NCI-H345 treated with DMSO at 0.1 percent for 48 hours (cell line): ENCODE results near the gene SYT12.
"Not testable (repeated sequence)": the region's sequence is repeated elsewhere in the genome, so short reads cannot be mapped to it uniquely, and the experiment has no call there.

ENCODE experiments used
- DNase-seq: peaks from one replicate; lab custom pipeline; 2025; ENCODE audit not compliant: unreplicated experiment; lab: John Stamatoyannopoulos, UW

The SYT12 gene

GRCh38 chr11:66996609-66997273, 26.2 kb upstream of the SYT12 start:
- DNase-seq: no peak

GRCh38 chr11:66999555-66999954, 23.4 kb upstream of the SYT12 start:
- DNase-seq: no peak

GRCh38 chr11:67001332-67001731, 21.6 kb upstream of the SYT12 start:
- DNase-seq: no peak

GRCh38 chr11:67002297-67002913, 20.5 kb upstream of the SYT12 start:
- DNase-seq: peak; percentile 95

DNA sequence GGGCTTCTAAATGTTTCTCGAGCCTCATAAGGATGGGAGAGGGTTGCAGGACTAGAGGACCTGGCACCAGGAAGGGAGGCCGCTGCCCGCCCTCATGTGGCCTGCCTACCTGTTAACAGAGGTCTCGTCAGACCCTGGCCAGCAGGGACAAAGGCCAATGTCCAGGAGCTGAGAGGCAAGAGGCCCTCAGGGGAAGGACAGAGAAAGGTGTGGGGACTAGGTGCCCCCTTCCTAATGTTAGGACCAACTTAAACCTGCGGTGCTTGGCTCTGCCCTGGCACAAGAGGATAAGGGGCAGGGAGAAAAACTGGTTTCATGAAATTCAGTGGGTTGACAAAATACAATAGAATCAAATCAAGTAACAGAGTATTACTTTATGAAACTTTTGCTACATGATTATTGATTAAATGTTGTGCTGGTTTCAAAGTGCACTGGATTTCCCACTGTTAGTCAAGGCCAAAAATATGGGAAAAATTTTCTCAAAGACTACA, 20.0 kb upstream of the SYT12 start:
- no peak for DNase-seq

GRCh38 chr11:67005200-67005599, 17.7 kb upstream of the SYT12 start:
- DNase-seq: not testable (repeated sequence)

DNA sequence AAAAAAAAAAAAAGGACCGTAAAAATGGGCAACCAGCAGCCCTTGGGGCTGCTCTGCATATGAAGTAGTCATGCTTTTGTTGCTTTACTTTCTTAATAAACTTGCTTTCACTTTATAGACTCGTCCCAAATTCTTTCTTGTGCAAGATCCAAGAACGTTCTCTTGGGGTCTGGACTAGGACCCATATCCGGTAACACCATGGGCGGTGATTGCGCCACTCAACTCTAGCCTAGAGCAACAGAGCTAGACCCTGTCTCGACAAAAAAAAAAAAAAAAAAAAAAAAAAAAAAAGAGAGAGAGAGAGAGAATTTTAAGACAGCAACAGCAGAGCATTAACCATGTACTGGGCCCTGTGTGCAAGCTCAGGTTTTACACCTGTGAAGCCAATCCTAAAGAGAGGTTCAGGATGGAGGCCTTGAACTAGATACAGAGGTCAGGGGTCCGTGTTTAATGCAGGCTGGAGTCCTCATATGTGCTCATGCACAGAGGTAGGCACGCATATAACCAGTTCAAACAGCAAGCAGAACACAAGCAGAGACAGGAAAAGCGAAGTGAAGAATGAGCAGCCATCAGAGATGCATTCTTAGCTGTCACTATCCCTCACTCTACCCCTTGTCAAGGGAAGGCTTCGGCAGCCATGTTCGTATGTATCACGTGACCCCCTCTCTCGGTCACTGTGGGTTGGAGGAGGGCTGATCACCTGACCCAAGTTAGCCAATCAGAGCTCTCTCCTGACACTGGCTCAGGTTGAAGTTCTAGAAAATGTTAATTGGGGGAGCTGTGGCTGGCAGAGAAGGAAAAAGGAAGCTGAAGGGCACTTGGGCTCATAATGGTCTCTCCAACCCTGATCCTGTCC, 16.7 kb upstream of the SYT12 start:
- no peak for DNase-seq

DNA sequence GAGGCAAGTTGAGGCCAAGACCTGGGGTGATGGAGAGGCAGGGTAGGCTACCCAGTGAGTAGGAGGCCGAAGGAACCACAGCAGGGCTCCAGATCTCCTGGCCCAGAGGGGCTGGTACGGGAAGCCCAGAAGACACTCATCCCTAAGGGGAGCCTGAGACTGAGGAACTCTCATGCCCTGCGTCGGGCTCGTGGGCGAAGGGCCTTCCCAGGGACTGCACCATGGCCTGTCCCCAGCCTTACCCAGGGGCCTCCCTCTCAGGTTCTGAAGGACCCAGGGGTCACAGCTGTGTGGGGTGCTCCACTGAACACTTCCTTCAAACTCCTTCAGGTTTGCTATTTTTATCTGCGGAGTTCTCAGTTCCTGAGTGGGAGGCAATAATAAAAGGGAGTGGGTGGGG, 15.8 kb upstream of the SYT12 start:
- DNase-seq: no peak

GRCh38 chr11:67010296-67010905, 12.5 kb upstream of the SYT12 start:
- DNase-seq: no peak

DNA sequence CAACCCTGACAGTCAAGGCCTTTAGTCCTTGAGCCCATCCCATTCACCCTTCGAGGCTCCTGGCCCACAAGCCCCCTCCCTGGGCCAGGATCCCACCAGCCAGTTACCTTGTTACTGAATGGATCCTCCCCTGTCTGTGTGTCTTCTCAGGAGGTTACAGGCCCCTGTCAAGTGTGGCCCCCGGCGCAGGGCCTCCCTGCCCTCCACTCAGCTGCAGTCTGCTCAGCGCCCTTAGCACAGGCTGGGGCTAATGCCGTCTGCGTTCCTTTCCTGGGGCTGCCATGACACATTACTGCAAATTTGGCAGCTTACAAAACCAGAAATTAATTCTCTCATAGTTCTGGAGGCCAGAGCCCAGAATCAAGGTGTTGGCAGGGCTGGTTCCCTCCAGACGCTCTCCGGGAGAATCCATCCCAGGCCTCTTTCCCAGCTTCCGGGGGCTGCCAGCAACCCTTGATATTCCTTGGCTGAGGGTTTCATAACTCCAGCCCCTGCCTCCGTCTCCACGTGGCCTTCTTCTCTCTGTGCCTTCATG, 9.4 kb upstream of the SYT12 start:
- DNase-seq: no peak

DNA sequence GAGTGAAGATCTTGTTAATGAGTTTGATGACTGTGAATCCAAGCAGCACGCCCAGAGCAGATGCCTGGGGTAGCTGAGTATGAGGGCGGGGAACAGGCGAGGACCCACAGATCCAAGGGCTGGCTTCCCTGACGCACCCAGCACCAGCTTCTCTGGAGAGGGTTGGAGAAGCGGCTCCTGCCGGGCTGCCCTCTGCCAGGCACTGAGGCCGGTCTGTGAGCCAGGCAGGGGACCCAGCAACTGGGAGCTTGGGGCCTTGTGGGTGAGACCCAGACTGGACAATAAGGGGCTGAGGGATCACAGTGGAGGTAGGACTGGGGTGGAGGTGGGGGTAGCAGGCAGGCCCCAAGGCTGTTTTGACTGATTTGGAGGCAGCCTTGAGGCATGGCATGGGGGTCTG, 8.6 kb upstream of the SYT12 start:
- no peak for DNase-seq

DNA sequence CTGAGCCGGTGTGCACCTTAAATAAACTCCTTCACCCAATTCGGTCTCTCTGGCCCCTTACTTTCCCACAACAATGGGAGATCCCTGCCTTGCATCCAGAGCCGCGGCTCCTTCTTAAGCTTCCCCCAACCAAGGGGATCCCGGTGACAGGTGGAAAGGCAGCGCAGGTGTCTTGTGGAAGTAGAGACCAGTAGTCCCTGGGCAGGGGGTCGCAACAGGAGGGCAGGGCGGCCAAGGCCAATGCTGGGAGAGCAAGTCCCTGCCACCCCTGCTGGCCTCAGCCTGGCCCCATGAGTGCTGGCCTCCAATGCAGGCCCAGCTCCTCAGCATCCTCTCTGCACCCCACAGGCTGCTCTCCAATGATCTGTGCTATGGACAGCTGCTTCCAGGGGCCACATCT, 7.9 kb upstream of the SYT12 start:
- no peak for DNase-seq

GRCh38 chr11:67016550-67016949, 6.4 kb upstream of the SYT12 start:
- DNase-seq: no peak

- DNase-seq: no peak
Measured at GRCh38 chr11:67020949-67021348, 2.0 kb upstream of the SYT12 start.

GRCh38 chr11:67022341-67022933, 497 bp upstream of the SYT12 start:
- DNase-seq: peak; percentile 20

DNA sequence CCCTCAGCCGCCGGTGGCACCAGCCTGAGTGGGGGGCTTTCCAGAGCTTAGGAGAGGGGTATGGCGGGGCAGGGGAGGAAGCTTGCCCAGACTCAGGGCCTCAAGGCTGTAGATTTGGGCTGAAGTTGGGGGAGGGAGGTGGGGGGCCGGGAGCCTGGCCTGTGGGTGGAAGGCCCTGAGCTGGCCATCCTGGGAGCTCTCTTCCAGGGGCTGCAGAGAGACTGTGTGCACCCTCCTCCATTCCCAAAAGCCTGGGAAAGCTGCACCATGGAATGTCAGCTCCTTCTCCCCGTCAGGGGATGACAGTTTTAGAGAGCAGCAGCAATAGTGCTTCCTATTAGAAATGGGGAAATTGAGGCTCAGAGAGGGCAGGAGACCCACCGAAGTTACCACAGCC, 1.0 kb downstream of the SYT12 start:
- DNase-seq: no peak

- no peak for DNase-seq
Measured at GRCh38 chr11:67024410-67024809, 1.5 kb downstream of the SYT12 start.

- no peak for DNase-seq
Measured at GRCh38 chr11:67024966-67025365, 2.0 kb downstream of the SYT12 start.

DNA sequence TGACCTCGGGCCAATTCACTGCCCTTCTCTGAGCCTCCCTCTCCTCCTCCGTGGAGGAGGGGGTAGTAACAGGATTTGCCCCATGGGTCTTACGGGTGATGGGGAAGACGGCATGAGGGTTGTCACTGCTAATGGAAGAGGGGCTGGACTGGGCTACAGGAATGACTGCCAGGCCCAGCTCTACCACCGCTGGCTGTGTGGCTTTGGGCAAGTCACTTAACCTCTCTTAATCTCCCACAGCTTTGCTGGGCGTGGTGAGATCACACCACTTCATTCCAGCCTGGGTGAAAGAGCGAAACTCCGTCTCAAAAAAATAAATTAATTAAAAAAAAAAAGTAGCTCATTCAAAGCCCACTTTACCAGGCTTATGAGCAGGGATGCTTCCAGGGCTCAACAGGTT, 2.8 kb downstream of the SYT12 start:
- no peak for DNase-seq

GRCh38 chr11:67026941-67027340, 4.0 kb downstream of the SYT12 start:
- DNase-seq: no peak

- DNase-seq: no peak
Measured at GRCh38 chr11:67027483-67027930, 4.6 kb downstream of the SYT12 start.
